CD4-positive, alpha-beta T cell (primary cell): ENCODE measurements around the gene SPRYD4. TPM values are rescaled to one million over a fixed set of nuclear protein-coding genes. Genes with fewer than 3 reads are reported as not detected.
A peak's percentile ranks its signal among the peaks of the same experiment; 100 is the strongest.

Experiments
- ATAC-seq: fragments of 200-7000 bp; cut with Tn5 transposase; one replicate; pipeline ENCODE4 v1.10.0; 2022; ENCODE audit warnings: mild to moderate bottlenecking; ENCODE audit not compliant: poor library complexity
- CTCF ChIA-PET: fragments of 350-600 bp; sonication (Branson Sonifier 250); formaldehyde crosslinking; loops from one replicate; lab custom pipeline; 2021; ENCODE audit warnings: antibody characterized with exemption, inconsistent platforms; lab: Charles Lee
- POLR2A ChIA-PET: fragments of 350-600 bp; sonication (Branson Sonifier 250); formaldehyde crosslinking; loops from one replicate; lab custom pipeline; 2021; ENCODE audit warnings: antibody characterized with exemption, inconsistent platforms; lab: Charles Lee
- DNase-seq, 14 experiments: peaks; one replicate each; pipeline ENCODE4 v3.0.0-alpha.2; 2013 to 2020; ENCODE audit warnings: mixed read lengths in 2 of 14
- H3K27ac ChIP-seq, 2 donors: one replicate each; pipeline versions ENCODE4 v1.5.1 to v1.7.0; 2013; ENCODE audit warnings: low read length in 2 of 2, low read depth in 1 of 2, mild to moderate bottlenecking in 1 of 2
- H3K27me3 ChIP-seq, 2 experiments: 1 replicate in 1 of 2; 2 replicates in 1 of 2; pipeline versions ENCODE4 v1.6.1 to v1.7.0; 2013; ENCODE audit warnings: low read length in 2 of 2, control low read depth in 1 of 2, mild to moderate bottlenecking in 1 of 2, moderate library complexity in 1 of 2; ENCODE audit not compliant: insufficient read depth in 2 of 2, control insufficient read depth in 1 of 2
- H3K36me3 ChIP-seq: one replicate; pipeline ENCODE4 v1.6.1; 2013; ENCODE audit warnings: low read length, control low read depth; ENCODE audit not compliant: insufficient read depth
- H3K4me1 ChIP-seq: one replicate; pipeline ENCODE4 v1.6.1; 2013; ENCODE audit warnings: low read length, control low read depth; ENCODE audit not compliant: insufficient read depth
- H3K4me3 ChIP-seq: one replicate; pipeline ENCODE4 v1.5.1; 2013; ENCODE audit warnings: mild to moderate bottlenecking, low read length, moderate library complexity
- H3K9me3 ChIP-seq, 2 experiments: 1 replicate in 1 of 2; 2 replicates in 1 of 2; pipeline versions ENCODE4 v1.6.1 to v1.7.0; 2013; ENCODE audit warnings: low read length in 2 of 2, mild to moderate bottlenecking in 2 of 2, control low read depth in 1 of 2, moderate library complexity in 1 of 2; ENCODE audit not compliant: control insufficient read depth in 1 of 2, insufficient read depth in 1 of 2
- H3K27ac Mint-ChIP-seq: one replicate; pipeline ENCODE4 v1.8.0; 2020; ENCODE audit warnings: mixed read lengths
- H3K27me3 Mint-ChIP-seq: one replicate; pipeline ENCODE4 v1.8.0; 2021; ENCODE audit warnings: mixed read lengths
- H3K36me3 Mint-ChIP-seq: one replicate; pipeline ENCODE4 v1.8.0; 2021; ENCODE audit warnings: low read depth, mixed read lengths
- H3K4me1 Mint-ChIP-seq: one replicate; pipeline ENCODE4 v1.8.0; 2021; ENCODE audit warnings: low read depth, mixed read lengths
- H3K4me3 Mint-ChIP-seq: one replicate; pipeline ENCODE4 v1.8.0; 2020; ENCODE audit warnings: mild to moderate bottlenecking, mixed read lengths
- H3K9me3 Mint-ChIP-seq: one replicate; pipeline ENCODE4 v1.8.0; 2020; ENCODE audit warnings: mixed read lengths
- intact Hi-C, 2 experiments: fragments of 100-400 bp; cut with DNase I in 1 of 2; cut with micrococcal nuclease in 1 of 2; formaldehyde crosslinking; loops; one replicate each; pipeline versions ENCODE4 v1.15.1 to v1.9.0; 2023 to 2025; cut with DNase I, micrococcal nuclease
- total RNA-seq, 174 experiments: library from RNA in 2 of 174; stranded (reverse) in 2 of 174; gene quantifications; one replicate each; pipeline ENCODE4 v1.2.3 and lab custom pipeline; 2021 to 2026
- TF ChIP-seq, protein P1 (sequence below): fragments of 200-600 bp; IDR thresholded peaks from one replicate; pipeline ENCODE4 v1.8.0; 2022; ENCODE audit warnings: antibody characterized with exemption, mild to moderate bottlenecking

Gene SPRYD4
- total RNA-seq, 2 experiments from 2014 or later, result 7.4 to 7.9 TPM

GRCh38 chr12:56486694-56487093, 18.3 kb downstream of the SPRYD4 start:
- peaks cover 21% of the 10 kb centered on the region for H3K4me1 ChIP-seq
- DNase-seq (no peak), ATAC-seq (no peak)
- ChIA-PET CTCF (no interaction called here), POLR2A (no interaction called here)
- intact Hi-C loops, result no loop called here
- no peak overlapping the region for H3K27ac Mint-ChIP-seq
- no peak overlapping the region for H3K27ac ChIP-seq
- H3K36me3 ChIP-seq, result no peaks in the 10 kb centered on the region
- no peaks in the 10 kb centered on the region for H3K36me3 Mint-ChIP-seq
- peaks cover 17% of the 10 kb centered on the region for H3K27me3 Mint-ChIP-seq
- no peak overlapping the region for H3K4me3 ChIP-seq
- peaks cover 0 to 4% of the 10 kb centered on the region in 2 experiments for H3K27me3 ChIP-seq
- H3K9me3 Mint-ChIP-seq, result no peaks in the 10 kb centered on the region
- H3K9me3 ChIP-seq, result peaks cover 0 to 6% of the 10 kb centered on the region in 2 experiments
- peaks cover 19% of the 10 kb centered on the region for H3K4me1 Mint-ChIP-seq
- H3K4me3 Mint-ChIP-seq, result peak overlapping the region; percentile 90
- TF ChIP-seq, protein P1, sequence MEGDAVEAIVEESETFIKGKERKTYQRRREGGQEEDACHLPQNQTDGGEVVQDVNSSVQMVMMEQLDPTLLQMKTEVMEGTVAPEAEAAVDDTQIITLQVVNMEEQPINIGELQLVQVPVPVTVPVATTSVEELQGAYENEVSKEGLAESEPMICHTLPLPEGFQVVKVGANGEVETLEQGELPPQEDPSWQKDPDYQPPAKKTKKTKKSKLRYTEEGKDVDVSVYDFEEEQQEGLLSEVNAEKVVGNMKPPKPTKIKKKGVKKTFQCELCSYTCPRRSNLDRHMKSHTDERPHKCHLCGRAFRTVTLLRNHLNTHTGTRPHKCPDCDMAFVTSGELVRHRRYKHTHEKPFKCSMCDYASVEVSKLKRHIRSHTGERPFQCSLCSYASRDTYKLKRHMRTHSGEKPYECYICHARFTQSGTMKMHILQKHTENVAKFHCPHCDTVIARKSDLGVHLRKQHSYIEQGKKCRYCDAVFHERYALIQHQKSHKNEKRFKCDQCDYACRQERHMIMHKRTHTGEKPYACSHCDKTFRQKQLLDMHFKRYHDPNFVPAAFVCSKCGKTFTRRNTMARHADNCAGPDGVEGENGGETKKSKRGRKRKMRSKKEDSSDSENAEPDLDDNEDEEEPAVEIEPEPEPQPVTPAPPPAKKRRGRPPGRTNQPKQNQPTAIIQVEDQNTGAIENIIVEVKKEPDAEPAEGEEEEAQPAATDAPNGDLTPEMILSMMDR, result no peak

- Mint-ChIP-seq H3K27me3 (peaks cover 22% of the 10 kb centered on the region), H3K36me3 (no peaks in the 10 kb centered on the region), H3K4me3 (peak overlapping the region; percentile 90), H3K4me1 (peaks cover 19% of the 10 kb centered on the region), H3K27ac (peak overlapping the region; percentile 4), H3K9me3 (no peaks in the 10 kb centered on the region)
- ChIA-PET POLR2A (interaction anchor here (0.7 to 1.6 kb wide), 14 partner anchors 8 to 370 kb away, joined by 3 to 8 read pairs (median 4); partner anchors contain the start of genes ANKRD52, RBMS2, RNF41 and SMARCC2), CTCF (no interaction called here)
- H3K9me3 ChIP-seq, result peaks cover 0 to 6% of the 10 kb centered on the region in 2 experiments
- H3K4me3 ChIP-seq, result peak overlapping the region; percentile 70
- peaks cover 0 to 4% of the 10 kb centered on the region in 2 experiments for H3K27me3 ChIP-seq
- TF ChIP-seq, protein P1, result no peak
- ATAC-seq, result peak; percentile 10
- H3K36me3 ChIP-seq, result no peaks in the 10 kb centered on the region
- no peak overlapping the region for H3K27ac ChIP-seq
- intact Hi-C loops, result no loop called here
- DNase-seq, result peak in 9 of 14 experiments; percentile 11 to 61 (median 21)
- H3K4me1 ChIP-seq, result peaks cover 21% of the 10 kb centered on the region
These were observed 19.2 kb downstream of the SPRYD4 start for GRCh38 chr12:56487448-56488040.

- Histone ChIP-seq H3K4me3 (peak within 1 kb of the TSS; percentile 70), H3K36me3 (no peaks in the 10 kb centered on the region), H3K4me1 (peaks cover 21% of the 10 kb centered on the region), H3K27ac (no peak within 1 kb of the TSS), H3K9me3 (peaks cover 0 to 6% of the 10 kb centered on the region in 2 experiments), H3K27me3 (peaks cover 0 to 4% of the 10 kb centered on the region in 2 experiments)
- Mint-ChIP-seq H3K9me3 (no peaks in the 10 kb centered on the region), H3K27me3 (peaks cover 27% of the 10 kb centered on the region), H3K4me3 (peak within 1 kb of the TSS; percentile 90), H3K27ac (peak within 1 kb of the TSS; percentile 34), H3K36me3 (no peaks in the 10 kb centered on the region), H3K4me1 (peaks cover 19% of the 10 kb centered on the region)
- POLR2A ChIA-PET, result interaction anchor here (0.6 to 1.6 kb wide), 20 partner anchors 9 to 371 kb away, joined by 3 to 8 read pairs (median 4); partner anchors contain the start of genes ANKRD52, ATP5F1B, IL23A and RBMS2
- peak; percentile 57 to 90 (median 70) for DNase-seq
- CTCF ChIA-PET, result interaction anchor here (1.1 kb wide), 1 partner anchor 24 kb away, joined by 4 read pairs; no protein-coding TSS in a partner anchor
- ATAC-seq, result peak; percentile 98
- intact Hi-C loops, result no loop called here
- TF ChIP-seq, protein P1, result no peak
These were observed 19.9 kb downstream of the SPRYD4 start, which contains the start of gene GLS2 for GRCh38 chr12:56488041-56488955. GLS2 (minus strand) TSS chr12:56488161; CDS start chr12:56488118, 43 bp downstream.
